K562 (cell line): Measurements from ENCODE around the gene GLRX3.

ENCODE experiments used
- CEBPG ChIP-seq, 3 experiments: fragments of 200-800 bp in 1 of 3; sonication (Bioruptor generic) in 1 of 3; sonication (generic) in 1 of 3; formaldehyde crosslinking in 1 of 3; IDR thresholded peaks in 2 of 3; conservative IDR thresholded peaks in 1 of 3; 2 replicates each; pipeline versions ENCODE4 v1.6.1 to v1.8.0; 2016 to 2022; ENCODE audit warnings: missing compliant biosample characterization in 2 of 3, missing genetic modification characterization in 2 of 3, mild to moderate bottlenecking in 1 of 3, missing genetic modification reagents in 1 of 3
- CREM ChIP-seq: IDR thresholded peaks from 2 replicates; pipeline ENCODE4 v1.6.1; 2014; ENCODE audit warnings: antibody characterized with exemption, low read depth
- HMGN3 ChIP-seq: IDR thresholded peaks from 2 replicates; pipeline ENCODE4 v1.6.1; 2011; ENCODE audit warnings: borderline replicate concordance, low read depth, mild to moderate bottlenecking, mixed read lengths, low read length; ENCODE audit not compliant: insufficient read length; ENCODE audit errors: extremely low read depth
- KHSRP ChIP-seq: fragments of 450-650 bp; IDR thresholded peaks from 2 replicates; pipeline ENCODE4 v1.6.1; 2017
- MTA1 ChIP-seq: fragments of 450-650 bp; IDR thresholded peaks from 2 replicates; pipeline ENCODE4 v1.6.1; 2017; ENCODE audit warnings: borderline replicate concordance
- RNF2 ChIP-seq: sonication (generic); IDR thresholded peaks from 2 replicates; pipeline ENCODE4 v1.6.1; 2016
- TEAD1 ChIP-seq, 2 experiments: fragments of 450-650 bp in 1 of 2; sonication (generic) in 1 of 2; formaldehyde crosslinking; IDR thresholded peaks; 2 replicates each; pipeline versions ENCODE4 v1.4.0 to v1.8.0; 2020 to 2022; ENCODE audit warnings: mild to moderate bottlenecking in 2 of 2, missing genetic modification reagents in 1 of 2
- TF ChIP-seq, protein P1 (sequence below): sonication (generic); formaldehyde crosslinking; IDR thresholded peaks from 2 replicates; pipeline ENCODE4 v1.8.1; 2023; ENCODE audit warnings: mild to moderate bottlenecking, missing genetic modification reagents
- TF ChIP-seq, protein P2 (sequence below), 3 experiments: IDR thresholded peaks in 2 of 3; conservative IDR thresholded peaks in 1 of 3; 2 replicates each; pipeline ENCODE4 v1.5.1; 2011 to 2012; ENCODE audit warnings: low read length in 3 of 3, mild to moderate bottlenecking in 3 of 3, control low read depth in 2 of 3, improper control_type of control experiment in 1 of 3, inconsistent platforms in 1 of 3, low read depth in 1 of 3, mixed read lengths in 1 of 3, moderate library complexity in 1 of 3; ENCODE audit not compliant: insufficient read depth in 2 of 3
- TF ChIP-seq, protein P3 (sequence below): sonication (generic); formaldehyde crosslinking; IDR thresholded peaks from 2 replicates; pipeline ENCODE4 v1.9.0; 2022; ENCODE audit warnings: mild to moderate bottlenecking, missing genetic modification reagents
- TF ChIP-seq, protein P4 (sequence below): sonication (generic); formaldehyde crosslinking; IDR thresholded peaks from 2 replicates; pipeline ENCODE4 v1.8.0; 2023; ENCODE audit warnings: missing genetic modification reagents, mild to moderate bottlenecking, borderline replicate concordance
- TF ChIP-seq, protein P5 (sequence below): fragments of 450-650 bp; IDR thresholded peaks from 2 replicates; pipeline ENCODE4 v1.6.1; 2016

DNA sequence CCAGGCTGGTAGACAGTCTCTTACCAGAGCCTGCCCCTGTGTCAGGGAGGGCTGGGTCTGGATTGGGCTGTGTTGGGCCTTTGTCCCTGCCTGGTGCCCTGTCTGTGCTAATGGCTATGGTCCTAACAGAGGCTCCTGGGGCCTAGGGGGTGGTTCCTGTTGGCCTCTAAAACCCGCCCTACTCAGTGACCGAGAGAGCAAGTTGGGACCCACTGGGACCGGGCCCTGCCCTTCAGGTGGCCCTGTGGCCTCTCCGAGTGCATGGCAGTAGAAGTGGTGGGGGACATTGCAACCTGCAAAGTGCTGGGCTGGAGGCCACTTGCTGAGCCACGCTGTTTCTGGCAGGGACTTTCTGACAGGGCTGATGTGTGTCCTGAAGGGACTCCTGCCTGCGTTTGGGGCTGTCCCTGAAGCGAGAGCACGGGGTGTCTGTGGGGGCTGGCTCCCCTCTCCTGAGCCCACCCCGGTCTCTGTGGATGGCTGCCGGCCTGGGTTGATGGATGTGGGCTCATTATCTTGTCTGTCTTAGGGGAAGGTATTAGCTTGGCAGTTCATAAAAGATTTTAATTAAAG lies 56.2 kb downstream of the GLRX3 start:
- TF ChIP-seq CREM (no peak), HMGN3 (no peak), CEBPG (CRISPR knock-in tag; IDR thresholded peaks at IDR 0.05) (no peak), CEBPG (tag; conservative IDR thresholded peaks at IDR 0.05 in 1 of 2, IDR thresholded peaks at IDR 0.05 in 1 of 2) (no peak), RNF2 (no peak), KHSRP (no peak), MTA1 (no peak), TEAD1 (CRISPR knock-in tag; IDR thresholded peaks at IDR 0.05) (no peak)
- TF ChIP-seq, protein P1, sequence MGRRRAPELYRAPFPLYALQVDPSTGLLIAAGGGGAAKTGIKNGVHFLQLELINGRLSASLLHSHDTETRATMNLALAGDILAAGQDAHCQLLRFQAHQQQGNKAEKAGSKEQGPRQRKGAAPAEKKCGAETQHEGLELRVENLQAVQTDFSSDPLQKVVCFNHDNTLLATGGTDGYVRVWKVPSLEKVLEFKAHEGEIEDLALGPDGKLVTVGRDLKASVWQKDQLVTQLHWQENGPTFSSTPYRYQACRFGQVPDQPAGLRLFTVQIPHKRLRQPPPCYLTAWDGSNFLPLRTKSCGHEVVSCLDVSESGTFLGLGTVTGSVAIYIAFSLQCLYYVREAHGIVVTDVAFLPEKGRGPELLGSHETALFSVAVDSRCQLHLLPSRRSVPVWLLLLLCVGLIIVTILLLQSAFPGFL (CRISPR knock-in tag), result no peak
- TF ChIP-seq, protein P2, sequence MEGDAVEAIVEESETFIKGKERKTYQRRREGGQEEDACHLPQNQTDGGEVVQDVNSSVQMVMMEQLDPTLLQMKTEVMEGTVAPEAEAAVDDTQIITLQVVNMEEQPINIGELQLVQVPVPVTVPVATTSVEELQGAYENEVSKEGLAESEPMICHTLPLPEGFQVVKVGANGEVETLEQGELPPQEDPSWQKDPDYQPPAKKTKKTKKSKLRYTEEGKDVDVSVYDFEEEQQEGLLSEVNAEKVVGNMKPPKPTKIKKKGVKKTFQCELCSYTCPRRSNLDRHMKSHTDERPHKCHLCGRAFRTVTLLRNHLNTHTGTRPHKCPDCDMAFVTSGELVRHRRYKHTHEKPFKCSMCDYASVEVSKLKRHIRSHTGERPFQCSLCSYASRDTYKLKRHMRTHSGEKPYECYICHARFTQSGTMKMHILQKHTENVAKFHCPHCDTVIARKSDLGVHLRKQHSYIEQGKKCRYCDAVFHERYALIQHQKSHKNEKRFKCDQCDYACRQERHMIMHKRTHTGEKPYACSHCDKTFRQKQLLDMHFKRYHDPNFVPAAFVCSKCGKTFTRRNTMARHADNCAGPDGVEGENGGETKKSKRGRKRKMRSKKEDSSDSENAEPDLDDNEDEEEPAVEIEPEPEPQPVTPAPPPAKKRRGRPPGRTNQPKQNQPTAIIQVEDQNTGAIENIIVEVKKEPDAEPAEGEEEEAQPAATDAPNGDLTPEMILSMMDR (IDR thresholded peaks at IDR 0.05 in 2 of 3, conservative IDR thresholded peaks at IDR 0.05 in 1 of 3; ENCODE audit: insufficient read depth in 2 of 3, low read depth in 1 of 3, low read length in 3 of 3), result no peak
- TF ChIP-seq, protein P3, sequence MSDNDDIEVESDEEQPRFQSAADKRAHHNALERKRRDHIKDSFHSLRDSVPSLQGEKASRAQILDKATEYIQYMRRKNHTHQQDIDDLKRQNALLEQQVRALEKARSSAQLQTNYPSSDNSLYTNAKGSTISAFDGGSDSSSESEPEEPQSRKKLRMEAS (CRISPR knock-in tag), result no peak
- TF ChIP-seq, protein P4, sequence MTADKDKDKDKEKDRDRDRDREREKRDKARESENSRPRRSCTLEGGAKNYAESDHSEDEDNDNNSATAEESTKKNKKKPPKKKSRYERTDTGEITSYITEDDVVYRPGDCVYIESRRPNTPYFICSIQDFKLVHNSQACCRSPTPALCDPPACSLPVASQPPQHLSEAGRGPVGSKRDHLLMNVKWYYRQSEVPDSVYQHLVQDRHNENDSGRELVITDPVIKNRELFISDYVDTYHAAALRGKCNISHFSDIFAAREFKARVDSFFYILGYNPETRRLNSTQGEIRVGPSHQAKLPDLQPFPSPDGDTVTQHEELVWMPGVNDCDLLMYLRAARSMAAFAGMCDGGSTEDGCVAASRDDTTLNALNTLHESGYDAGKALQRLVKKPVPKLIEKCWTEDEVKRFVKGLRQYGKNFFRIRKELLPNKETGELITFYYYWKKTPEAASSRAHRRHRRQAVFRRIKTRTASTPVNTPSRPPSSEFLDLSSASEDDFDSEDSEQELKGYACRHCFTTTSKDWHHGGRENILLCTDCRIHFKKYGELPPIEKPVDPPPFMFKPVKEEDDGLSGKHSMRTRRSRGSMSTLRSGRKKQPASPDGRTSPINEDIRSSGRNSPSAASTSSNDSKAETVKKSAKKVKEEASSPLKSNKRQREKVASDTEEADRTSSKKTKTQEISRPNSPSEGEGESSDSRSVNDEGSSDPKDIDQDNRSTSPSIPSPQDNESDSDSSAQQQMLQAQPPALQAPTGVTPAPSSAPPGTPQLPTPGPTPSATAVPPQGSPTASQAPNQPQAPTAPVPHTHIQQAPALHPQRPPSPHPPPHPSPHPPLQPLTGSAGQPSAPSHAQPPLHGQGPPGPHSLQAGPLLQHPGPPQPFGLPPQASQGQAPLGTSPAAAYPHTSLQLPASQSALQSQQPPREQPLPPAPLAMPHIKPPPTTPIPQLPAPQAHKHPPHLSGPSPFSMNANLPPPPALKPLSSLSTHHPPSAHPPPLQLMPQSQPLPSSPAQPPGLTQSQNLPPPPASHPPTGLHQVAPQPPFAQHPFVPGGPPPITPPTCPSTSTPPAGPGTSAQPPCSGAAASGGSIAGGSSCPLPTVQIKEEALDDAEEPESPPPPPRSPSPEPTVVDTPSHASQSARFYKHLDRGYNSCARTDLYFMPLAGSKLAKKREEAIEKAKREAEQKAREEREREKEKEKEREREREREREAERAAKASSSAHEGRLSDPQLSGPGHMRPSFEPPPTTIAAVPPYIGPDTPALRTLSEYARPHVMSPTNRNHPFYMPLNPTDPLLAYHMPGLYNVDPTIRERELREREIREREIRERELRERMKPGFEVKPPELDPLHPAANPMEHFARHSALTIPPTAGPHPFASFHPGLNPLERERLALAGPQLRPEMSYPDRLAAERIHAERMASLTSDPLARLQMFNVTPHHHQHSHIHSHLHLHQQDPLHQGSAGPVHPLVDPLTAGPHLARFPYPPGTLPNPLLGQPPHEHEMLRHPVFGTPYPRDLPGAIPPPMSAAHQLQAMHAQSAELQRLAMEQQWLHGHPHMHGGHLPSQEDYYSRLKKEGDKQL, result no peak
- TF ChIP-seq, protein P5, sequence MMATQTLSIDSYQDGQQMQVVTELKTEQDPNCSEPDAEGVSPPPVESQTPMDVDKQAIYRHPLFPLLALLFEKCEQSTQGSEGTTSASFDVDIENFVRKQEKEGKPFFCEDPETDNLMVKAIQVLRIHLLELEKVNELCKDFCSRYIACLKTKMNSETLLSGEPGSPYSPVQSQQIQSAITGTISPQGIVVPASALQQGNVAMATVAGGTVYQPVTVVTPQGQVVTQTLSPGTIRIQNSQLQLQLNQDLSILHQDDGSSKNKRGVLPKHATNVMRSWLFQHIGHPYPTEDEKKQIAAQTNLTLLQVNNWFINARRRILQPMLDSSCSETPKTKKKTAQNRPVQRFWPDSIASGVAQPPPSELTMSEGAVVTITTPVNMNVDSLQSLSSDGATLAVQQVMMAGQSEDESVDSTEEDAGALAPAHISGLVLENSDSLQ, result no peak
